ENCODE measurements around the gene CRTC2. TPM values are rescaled to one million over a fixed set of nuclear protein-coding genes. Genes with fewer than 3 reads are reported as not detected.

Gene CRTC2
- total RNA-seq, 1 donor from 2014 or later: 32.7 TPM

GRCh38 chr1:153945795-153946621 lies 12.4 kb downstream of the CRTC2 start:
- peak; percentile 85 for DNase-seq (ENCODE audit: low spot score)

GRCh38 chr1:153945131-153945794 lies 13.1 kb downstream of the CRTC2 start:
- DNase-seq (ENCODE audit: low spot score): peak; percentile 68

GRCh38 chr1:153944827-153945117 lies 13.6 kb downstream of the CRTC2 start:
- DNase-seq (ENCODE audit: low spot score): no peak

GRCh38 chr1:153944005-153944826 lies 14.2 kb downstream of the CRTC2 start:
- DNase-seq (ENCODE audit: low spot score): no peak

GRCh38 chr1:153942766-153943549 lies 15.5 kb downstream of the CRTC2 start:
- no peak for DNase-seq (ENCODE audit: low spot score)

GRCh38 chr1:153941826-153942725 lies 16.3 kb downstream of the CRTC2 start:
- DNase-seq (ENCODE audit: low spot score): no peak

GRCh38 chr1:153940756-153941155 lies 17.7 kb downstream of the CRTC2 start:
- no peak for DNase-seq (ENCODE audit: low spot score)

- DNase-seq (ENCODE audit: low spot score): no peak
These were observed 18.9 kb downstream of the CRTC2 start for GRCh38 chr1:153939476-153939875.

GRCh38 chr1:153938996-153939395 lies 19.4 kb downstream of the CRTC2 start:
- DNase-seq (ENCODE audit: low spot score): no peak

GRCh38 chr1:153937331-153937730 lies 21.1 kb downstream of the CRTC2 start:
- no peak for DNase-seq (ENCODE audit: low spot score)

- DNase-seq (ENCODE audit: low spot score): no peak
These were observed 22.2 kb downstream of the CRTC2 start for GRCh38 chr1:153936011-153936802.

- DNase-seq (ENCODE audit: low spot score): no peak
These were observed 23.7 kb downstream of the CRTC2 start for GRCh38 chr1:153934746-153935145.

- no peak for DNase-seq (ENCODE audit: low spot score)
These were observed 24.5 kb downstream of the CRTC2 start for GRCh38 chr1:153933955-153934354.

GRCh38 chr1:153933430-153933829 lies 25.0 kb downstream of the CRTC2 start:
- DNase-seq (ENCODE audit: low spot score): no peak

- no peak for DNase-seq (ENCODE audit: low spot score)
These were observed 26.0 kb downstream of the CRTC2 start for GRCh38 chr1:153932156-153933131.

- no peak for DNase-seq (ENCODE audit: low spot score)
These were observed 28.1 kb downstream of the CRTC2 start for GRCh38 chr1:153929981-153930948.

- no peak for DNase-seq (ENCODE audit: low spot score)
These were observed 29.0 kb downstream of the CRTC2 start for GRCh38 chr1:153929426-153929825.

Measured in ureter (tissue), 1 donor.